Testis (tissue), 2 donors: ENCODE data around the gene RGS9.

Source experiments
- POLR2A ChIP-seq: fragments of 450-650 bp; IDR thresholded peaks from one replicate; pipeline ENCODE4 v1.6.1; 2017; ENCODE audit warnings: antibody characterized with exemption, mild to moderate bottlenecking, moderate library complexity
- TF ChIP-seq, protein P1 (sequence below), 3 experiments: fragments of 450-650 bp in 2 of 3; fragments of 200-600 bp in 1 of 3; sonication (generic) in 1 of 3; IDR thresholded peaks; one replicate each; pipeline ENCODE4 v1.5.1; 2016 to 2019; ENCODE audit warnings: antibody characterized with exemption in 3 of 3, mild to moderate bottlenecking in 2 of 3, moderate library complexity in 1 of 3

- TF ChIP-seq, protein P1, sequence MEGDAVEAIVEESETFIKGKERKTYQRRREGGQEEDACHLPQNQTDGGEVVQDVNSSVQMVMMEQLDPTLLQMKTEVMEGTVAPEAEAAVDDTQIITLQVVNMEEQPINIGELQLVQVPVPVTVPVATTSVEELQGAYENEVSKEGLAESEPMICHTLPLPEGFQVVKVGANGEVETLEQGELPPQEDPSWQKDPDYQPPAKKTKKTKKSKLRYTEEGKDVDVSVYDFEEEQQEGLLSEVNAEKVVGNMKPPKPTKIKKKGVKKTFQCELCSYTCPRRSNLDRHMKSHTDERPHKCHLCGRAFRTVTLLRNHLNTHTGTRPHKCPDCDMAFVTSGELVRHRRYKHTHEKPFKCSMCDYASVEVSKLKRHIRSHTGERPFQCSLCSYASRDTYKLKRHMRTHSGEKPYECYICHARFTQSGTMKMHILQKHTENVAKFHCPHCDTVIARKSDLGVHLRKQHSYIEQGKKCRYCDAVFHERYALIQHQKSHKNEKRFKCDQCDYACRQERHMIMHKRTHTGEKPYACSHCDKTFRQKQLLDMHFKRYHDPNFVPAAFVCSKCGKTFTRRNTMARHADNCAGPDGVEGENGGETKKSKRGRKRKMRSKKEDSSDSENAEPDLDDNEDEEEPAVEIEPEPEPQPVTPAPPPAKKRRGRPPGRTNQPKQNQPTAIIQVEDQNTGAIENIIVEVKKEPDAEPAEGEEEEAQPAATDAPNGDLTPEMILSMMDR (IDR thresholded peaks at IDR 0.05), result no peak
- no peak for TF ChIP-seq POLR2A
These were observed 35.8 kb upstream of the RGS9 start for GRCh38 chr17:65101371-65101770.
